Endothelial cell of umbilical vein (primary cell): ENCODE data around the gene DLK1. TPM values are rescaled to one million over a fixed set of nuclear protein-coding genes. Genes with fewer than 3 reads are reported as not detected.

Source experiments
- BruUV-seq: library from RNA; stranded (reverse); fragments of 400-500 nt; replicated peaks from 2 replicates; lab custom pipeline; 2021; lab: Mats Ljungman, UMichigan
- CTCF ChIA-PET: fragments of 300-600, 350-600 bp; sonication (Branson Sonifier 250); formaldehyde crosslinking; loops from one replicate; lab custom pipeline; 2021; ENCODE audit warnings: antibody characterized with exemption, inconsistent platforms; lab: Charles Lee
- POLR2A ChIA-PET: fragments of 300-600, 350-600 bp; sonication (Branson Sonifier 250); formaldehyde crosslinking; loops from one replicate; lab custom pipeline; 2021; ENCODE audit warnings: antibody characterized with exemption, inconsistent platforms; lab: Charles Lee
- DNase-seq: peaks from one replicate; pipeline ENCODE4 v3.0.0-alpha.2; 2011; ENCODE audit warnings: low read depth, low spot score
- FAIRE-seq: peaks from 2 replicates; lab custom pipeline; 2011; peaks lifted over from hg19 to GRCh38; lab: Jason Lieb, UNC
- H2AFZ ChIP-seq: 2 replicates; pipeline ENCODE4 v1.6.0; 2012; ENCODE audit warnings: low read depth, low read length, control low read depth, inconsistent platforms
- H3K27ac ChIP-seq: 2 replicates; pipeline ENCODE4 v1.5.1; 2011; ENCODE audit warnings: low read depth, mild to moderate bottlenecking, control low read depth, low read length, moderate library complexity; ENCODE audit not compliant: insufficient read depth
- H3K27me3 ChIP-seq, 2 experiments: 2 replicates each; pipeline versions ENCODE4 v1.6.0 to v1.6.1; 2011; ENCODE audit warnings: low read length in 2 of 2, mixed read lengths in 1 of 2; ENCODE audit not compliant: control insufficient read depth in 2 of 2, insufficient read depth in 2 of 2
- H3K36me3 ChIP-seq, 2 experiments: 2 replicates in 1 of 2; 3 replicates in 1 of 2; pipeline ENCODE4 v1.5.1; 2011; ENCODE audit warnings: low read length in 2 of 2, mild to moderate bottlenecking in 1 of 2, moderate library complexity in 1 of 2; ENCODE audit not compliant: control insufficient read depth in 2 of 2, insufficient read depth in 2 of 2; ENCODE audit errors: extremely low read depth in 1 of 2
- H3K4me1 ChIP-seq: 3 replicates; pipeline ENCODE4 v1.5.1; 2011; ENCODE audit warnings: mild to moderate bottlenecking, low read length; ENCODE audit not compliant: control insufficient read depth, insufficient read depth; ENCODE audit errors: extremely low read depth
- H3K4me2 ChIP-seq: 2 replicates; pipeline ENCODE4 v1.6.1; 2011; ENCODE audit warnings: low read length, control low read depth, mixed read lengths; ENCODE audit not compliant: insufficient read depth
- H3K4me3 ChIP-seq, 3 experiments: fragments of 200-600 bp in 1 of 3; sonication (generic), shearing (Covaris generic) in 1 of 3; replicated peaks in 1 of 3; 2 replicates each; pipeline ENCODE4 v1.5.1; 2011 to 2016; ENCODE audit warnings: control low read depth in 3 of 3, low read length in 3 of 3, mild to moderate bottlenecking in 2 of 3, inconsistent platforms in 1 of 3, low read depth in 1 of 3, moderate library complexity in 1 of 3; ENCODE audit not compliant: insufficient read depth in 1 of 3
- H3K79me2 ChIP-seq: 2 replicates; pipeline ENCODE4 v1.6.0; 2012; ENCODE audit warnings: low read length, inconsistent platforms; ENCODE audit not compliant: control insufficient read depth, insufficient read depth
- H3K9ac ChIP-seq: replicated peaks from 2 replicates; pipeline ENCODE3; 2011; ENCODE audit warnings: low read length, control low read depth; ENCODE audit not compliant: insufficient read depth; ENCODE audit errors: extremely low read depth
- H3K9me1 ChIP-seq: replicated peaks from 3 replicates; pipeline ENCODE4 v1.6.0; 2011; ENCODE audit warnings: mild to moderate bottlenecking, low read length; ENCODE audit not compliant: control insufficient read depth, insufficient read depth; ENCODE audit errors: extremely low read depth
- H3K9me3 ChIP-seq: replicated peaks from 2 replicates; pipeline ENCODE4 v1.5.1; 2012; ENCODE audit warnings: low read length, inconsistent platforms; ENCODE audit not compliant: control insufficient read depth, insufficient read depth
- H4K20me1 ChIP-seq: replicated peaks from 2 replicates; pipeline ENCODE3; 2011; ENCODE audit warnings: mild to moderate bottlenecking, low read length; ENCODE audit not compliant: control insufficient read depth, insufficient read depth; ENCODE audit errors: extremely low read depth
- CTCF ChIP-seq, 2 donors: IDR thresholded peaks; 1 replicate in 1 of 2; 2 replicates in 1 of 2; pipeline ENCODE4 v1.5.1; 2011; ENCODE audit warnings: low read length in 2 of 2, mild to moderate bottlenecking in 2 of 2, moderate library complexity in 2 of 2, control low read depth in 1 of 2, inconsistent platforms in 1 of 2, low read depth in 1 of 2; ENCODE audit not compliant: insufficient read depth in 1 of 2; ENCODE audit errors: extremely low read depth in 1 of 2
- EZH2 ChIP-seq: IDR thresholded peaks from 2 replicates; pipeline ENCODE4 v1.6.1; 2012; ENCODE audit warnings: borderline replicate concordance, low read depth, mild to moderate bottlenecking, moderate library complexity, low read length, inconsistent platforms; ENCODE audit not compliant: severe bottlenecking
- FOS ChIP-seq: IDR thresholded peaks from 2 replicates; pipeline ENCODE4 v1.6.1; 2011; ENCODE audit warnings: mild to moderate bottlenecking, low read length, moderate library complexity, borderline replicate concordance; ENCODE audit not compliant: insufficient read depth
- GATA2 ChIP-seq: IDR thresholded peaks from 2 replicates; pipeline ENCODE4 v1.7.0; 2011; ENCODE audit warnings: low read depth, mild to moderate bottlenecking, moderate library complexity, mixed read lengths, low read length; ENCODE audit not compliant: insufficient read length, insufficient read depth
- JUN ChIP-seq: IDR thresholded peaks from 2 replicates; pipeline ENCODE4 v1.6.1; 2011; ENCODE audit warnings: borderline replicate concordance, low read depth; ENCODE audit not compliant: insufficient read length, insufficient read depth
- MYC ChIP-seq: IDR thresholded peaks from one replicate; pipeline ENCODE4 v1.6.1; 2011; ENCODE audit warnings: mild to moderate bottlenecking, low read depth, low read length
- POLR2A ChIP-seq: IDR thresholded peaks from 2 replicates; pipeline ENCODE4 v1.6.1; 2012; ENCODE audit warnings: low read depth, mild to moderate bottlenecking, control low read depth, low read length
- POLR2AphosphoS5 ChIP-seq: IDR thresholded peaks from 2 replicates; pipeline ENCODE4 v1.6.1; 2012; ENCODE audit warnings: low read depth, mild to moderate bottlenecking, control low read depth, low read length, moderate library complexity; ENCODE audit not compliant: insufficient read depth
- dilution Hi-C: fragments of 300-500 bp; cut with MboI; formaldehyde crosslinking; loops from one replicate; pipeline ENCODE4 v1.15.0; 2019; ENCODE audit warnings: low sequenced_read_pairs; ENCODE audit not compliant: extremely low pct_ligation_motif_present
- intact Hi-C: fragments of 100-400 bp; cut with micrococcal nuclease; formaldehyde crosslinking; loops from one replicate; pipeline ENCODE4 v1.10.0; 2022
- polyA plus RNA-seq, 4 experiments: library from polyadenylated mRNA; depleted of rRNA in 3 of 4; stranded (reverse) in 3 of 4; unstranded in 1 of 4; fragments of >200 nt; gene quantifications; 2 replicates each; pipeline versions ENCODE4 v1.2.1 to v1.2.3, GENCODE V29; 2011 to 2012; ENCODE audit warnings: missing spikeins in 1 of 4
- total RNA-seq: library from RNA; stranded (reverse); gene quantifications from 2 replicates; pipeline ENCODE4 v1.2.3, GENCODE V29; 2021
- TF ChIP-seq, protein P1 (sequence below): IDR thresholded peaks from 2 replicates; pipeline ENCODE4 v1.6.1; 2011; ENCODE audit not compliant: insufficient read depth, insufficient read length

The DLK1 gene
- total and polyA plus RNA-seq, 2 donors (not counting 3 experiments of a cell fraction or from before 2014, with no cell fraction given), result not detected

DNA sequence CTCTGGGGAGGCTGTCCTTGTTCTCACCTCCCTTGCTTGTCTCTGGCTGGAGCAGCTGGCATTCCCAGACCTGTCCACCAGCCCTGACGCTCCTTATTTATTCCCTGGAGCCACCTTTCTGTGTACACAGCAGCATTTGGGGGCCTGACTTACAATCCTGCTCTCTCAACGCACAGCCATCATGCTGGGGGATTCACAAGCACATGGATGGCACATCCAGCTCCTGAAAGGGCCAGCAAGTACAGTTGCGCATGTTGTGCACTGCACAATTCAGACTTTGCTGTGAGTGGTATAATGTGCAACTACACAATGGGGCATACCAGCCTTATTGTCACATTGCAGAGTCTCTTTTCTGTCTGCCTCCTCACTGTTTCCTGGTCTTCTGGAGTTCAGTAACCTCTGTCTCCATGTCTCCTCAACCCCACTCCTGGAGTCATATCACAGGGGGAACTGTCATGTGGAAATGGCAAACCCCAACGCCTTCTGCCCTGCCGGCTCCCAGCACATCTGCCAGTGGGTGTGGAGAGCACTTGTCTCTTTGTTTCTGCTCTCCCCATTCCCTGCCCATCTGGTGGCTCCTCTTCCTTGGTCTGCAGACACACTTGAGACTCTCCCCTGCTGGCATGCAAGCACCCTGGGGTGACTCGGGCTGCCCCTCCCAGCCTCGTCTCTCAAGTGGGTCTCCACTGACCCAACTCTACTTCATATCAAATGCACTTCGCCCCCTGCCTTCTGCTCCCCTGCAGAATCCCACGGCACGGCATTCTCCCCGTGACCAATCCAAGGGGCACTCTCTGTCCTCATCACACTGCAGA, 58.0 kb downstream of the DLK1 start:
- H3K27me3 ChIP-seq, result no peaks in the 10 kb centered on the region
- no peaks in the 10 kb centered on the region for H3K9me1 ChIP-seq
- H3K4me3 ChIP-seq, result no peak overlapping the region
- dilution Hi-C loops, result no loop called here
- intact Hi-C loops, result no loop called here
- no peak overlapping the region for H3K4me2 ChIP-seq
- FAIRE-seq (no peak), DNase-seq (no peak)
- POLR2A ChIA-PET, result no interaction called here
- no peaks in the 10 kb centered on the region for H3K36me3 ChIP-seq
- no peaks in the 10 kb centered on the region for H3K9me3 ChIP-seq
- no peaks in the 10 kb centered on the region for H4K20me1 ChIP-seq
- H3K79me2 ChIP-seq, result no peaks in the 10 kb centered on the region
- no peak overlapping the region for H3K9ac ChIP-seq
- TF ChIP-seq EZH2 (no peak), POLR2AphosphoS5 (no peak), FOS (no peak), MYC (no peak), POLR2A (no peak), CTCF (IDR thresholded peaks at IDR 0.05; ENCODE audit: extremely low read depth in 1 of 2, insufficient read depth in 1 of 2, low read depth in 1 of 2, low read length in 2 of 2) (no peak), GATA2 (no peak), JUN (no peak)
- TF ChIP-seq, protein P1, sequence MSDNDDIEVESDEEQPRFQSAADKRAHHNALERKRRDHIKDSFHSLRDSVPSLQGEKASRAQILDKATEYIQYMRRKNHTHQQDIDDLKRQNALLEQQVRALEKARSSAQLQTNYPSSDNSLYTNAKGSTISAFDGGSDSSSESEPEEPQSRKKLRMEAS, result no peak
- no peaks in the 10 kb centered on the region for H3K4me1 ChIP-seq
- no peak overlapping the region for H2AFZ ChIP-seq
- CTCF ChIA-PET, result no interaction called here
- no peak overlapping the region for H3K27ac ChIP-seq
- BruUV-seq, result no TSS peak
